ENCODE results near the gene PPM1F.
"Not testable (repeated sequence)": the region's sequence is repeated elsewhere in the genome, so short reads cannot be mapped to it uniquely, and the experiment has no call there.

Gene PPM1F

GRCh38 chr22:21940521-21940920 lies 12.1 kb downstream of the PPM1F start:
- DNase-seq (ENCODE audit: low read depth): no peak

- not testable (repeated sequence) for DNase-seq (ENCODE audit: low read depth)
These were observed 12.7 kb downstream of the PPM1F start for GRCh38 chr22:21939935-21940334.

GRCh38 chr22:21939461-21939913 lies 13.2 kb downstream of the PPM1F start:
- no peak for DNase-seq (ENCODE audit: low read depth)

- no peak for DNase-seq (ENCODE audit: low read depth)
These were observed 13.7 kb downstream of the PPM1F start for GRCh38 chr22:21938906-21939305.

GRCh38 chr22:21938071-21938822 lies 14.4 kb downstream of the PPM1F start:
- peak; percentile 49 for DNase-seq (ENCODE audit: low read depth)

- peak; percentile 54 for DNase-seq (ENCODE audit: low read depth)
These were observed 14.9 kb downstream of the PPM1F start for GRCh38 chr22:21937821-21938070.

GRCh38 chr22:21937041-21937820 lies 15.4 kb downstream of the PPM1F start:
- DNase-seq (ENCODE audit: low read depth): no peak

GRCh38 chr22:21936151-21936775 lies 16.4 kb downstream of the PPM1F start:
- no peak for DNase-seq (ENCODE audit: low read depth)

GRCh38 chr22:21933910-21934309 lies 18.7 kb downstream of the PPM1F start:
- DNase-seq (ENCODE audit: low read depth): no peak

GRCh38 chr22:21933413-21933812 lies 19.2 kb downstream of the PPM1F start:
- DNase-seq (ENCODE audit: low read depth): no peak

- no peak for DNase-seq (ENCODE audit: low read depth)
These were observed 20.3 kb downstream of the PPM1F start for GRCh38 chr22:21932347-21932746.

- DNase-seq (ENCODE audit: low read depth): no peak
These were observed 21.6 kb downstream of the PPM1F start for GRCh38 chr22:21931056-21931455.

GRCh38 chr22:21929253-21929652 lies 23.4 kb downstream of the PPM1F start:
- no peak for DNase-seq (ENCODE audit: low read depth)

GRCh38 chr22:21928048-21928447 lies 24.6 kb downstream of the PPM1F start:
- DNase-seq (ENCODE audit: low read depth): no peak

GRCh38 chr22:21927174-21927823 lies 25.3 kb downstream of the PPM1F start:
- no peak for DNase-seq (ENCODE audit: low read depth)

GRCh38 chr22:21926728-21927127 lies 25.9 kb downstream of the PPM1F start:
- no peak for DNase-seq (ENCODE audit: low read depth)

GRCh38 chr22:21923163-21923561 lies 29.5 kb downstream of the PPM1F start:
- no peak for DNase-seq (ENCODE audit: low read depth)

GRCh38 chr22:21922370-21923162 lies 30.1 kb downstream of the PPM1F start:
- no peak for DNase-seq (ENCODE audit: low read depth)

- DNase-seq (ENCODE audit: low read depth): no peak
These were observed 30.9 kb downstream of the PPM1F start for GRCh38 chr22:21921729-21922128.

GRCh38 chr22:21921184-21921721 lies 31.4 kb downstream of the PPM1F start:
- no peak for DNase-seq (ENCODE audit: low read depth)

- no peak for DNase-seq (ENCODE audit: low read depth)
These were observed 32.1 kb downstream of the PPM1F start for GRCh38 chr22:21920341-21921183.

All from non-pigmented ciliary epithelial cell (primary cell).